HG03460 (cell line): ENCODE results near the gene MAP3K6.

Experiments
- ATAC-seq: cut with Tn5 transposase; IDR thresholded peaks from one replicate; pipeline ENCODE4 v1.9.1; 2021; ENCODE audit not compliant: unreplicated experiment

MAP3K6 gene

DNA sequence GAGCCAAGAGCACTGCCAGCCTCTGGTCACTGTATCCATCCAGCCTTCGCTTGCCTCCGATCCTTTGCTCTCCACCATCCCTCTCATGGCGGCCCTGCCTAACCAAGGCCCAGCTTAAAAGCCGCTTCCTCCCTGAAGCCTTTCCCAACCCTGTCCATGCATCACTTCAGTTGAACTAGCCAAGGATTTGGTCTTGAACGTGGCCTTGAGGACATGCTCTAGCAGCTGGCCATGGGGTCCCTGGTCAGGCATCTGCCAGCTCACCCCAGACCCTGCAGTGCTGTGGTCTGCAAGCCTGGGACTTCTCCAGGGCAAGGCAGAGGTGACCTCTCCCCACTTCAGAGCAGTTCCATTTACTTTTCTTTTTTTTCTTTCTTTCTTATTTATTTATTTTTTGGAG is 30.0 kb downstream of the MAP3K6 start:
- ATAC-seq = no peak

DNA sequence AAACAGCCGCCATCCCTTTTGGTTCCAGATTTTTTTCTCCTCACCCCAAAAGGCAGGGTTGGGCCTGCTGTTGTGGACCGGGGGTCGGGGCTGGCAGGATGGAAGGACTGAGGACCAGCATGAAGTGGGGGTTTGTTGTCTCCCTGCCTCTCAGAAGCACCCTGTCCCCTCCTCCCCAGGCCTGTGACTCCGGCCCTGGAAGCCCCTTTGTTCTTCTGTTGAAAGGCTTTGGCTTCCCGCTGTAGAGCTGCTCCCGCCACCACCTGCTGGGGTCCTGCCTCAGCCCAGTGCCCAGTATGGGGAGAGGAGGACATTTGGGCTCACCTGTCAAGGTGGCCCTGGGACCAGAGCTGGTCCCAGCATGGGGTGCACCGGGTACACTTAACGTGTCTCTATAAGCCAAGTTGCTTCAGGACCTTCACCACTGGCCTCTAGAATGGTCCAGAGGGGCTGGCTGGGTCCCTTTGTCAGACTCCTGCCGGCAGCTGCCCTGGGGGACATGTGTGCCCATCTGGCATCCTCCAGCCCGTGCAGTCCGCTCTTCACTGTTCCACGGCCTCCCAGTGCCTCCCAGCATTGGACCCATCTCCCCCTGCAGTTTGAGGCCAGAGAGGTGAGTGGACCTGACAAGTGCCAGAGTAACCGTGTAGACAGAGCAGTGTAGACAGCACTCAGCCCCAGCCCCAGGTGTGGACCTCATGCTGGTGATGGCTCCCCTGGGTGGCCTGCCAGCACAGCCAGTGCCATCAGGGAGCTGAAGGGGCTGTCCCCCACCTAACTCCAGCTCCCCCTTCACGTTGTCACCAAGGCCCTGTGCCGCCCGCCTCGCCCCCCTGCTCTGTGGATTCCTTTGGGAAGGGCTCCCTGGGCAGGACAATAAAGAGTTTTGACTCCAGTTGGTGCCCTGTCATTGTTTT is 31.0 kb downstream of the MAP3K6 start:
- no peak for ATAC-seq

DNA sequence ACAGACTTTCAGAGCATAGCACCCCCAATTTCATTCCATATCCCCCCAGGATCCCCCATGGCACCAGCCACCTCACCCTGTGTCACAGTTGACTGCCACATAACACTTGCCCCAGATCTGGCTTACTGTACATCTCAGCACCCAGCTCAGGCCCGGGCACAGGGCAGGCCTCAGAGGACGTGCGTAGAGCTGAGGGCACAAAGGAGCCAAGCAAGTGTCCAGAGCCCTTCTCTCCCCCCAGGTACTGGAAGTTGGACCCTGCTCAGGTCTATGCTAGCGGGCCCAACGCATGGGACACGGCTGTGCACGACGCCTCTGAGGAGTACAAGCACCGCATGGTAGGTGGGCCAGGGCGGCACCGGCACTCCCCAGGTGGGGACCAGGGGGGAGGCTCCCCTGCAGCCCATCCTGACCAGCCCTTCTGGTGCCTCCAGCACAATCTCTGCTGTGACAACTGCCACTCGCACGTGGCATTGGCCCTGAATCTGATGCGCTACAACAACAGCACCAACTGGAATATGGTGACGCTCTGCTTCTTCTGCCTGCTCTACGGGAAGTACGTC is 33.0 kb downstream of the MAP3K6 start:
- no peak for ATAC-seq

- ATAC-seq = no peak
Measured at GRCh38 chr1:27332536-27333281, 34.1 kb downstream of the MAP3K6 start.

- no peak for ATAC-seq
Measured at GRCh38 chr1:27331922-27332321, 34.8 kb downstream of the MAP3K6 start.

DNA sequence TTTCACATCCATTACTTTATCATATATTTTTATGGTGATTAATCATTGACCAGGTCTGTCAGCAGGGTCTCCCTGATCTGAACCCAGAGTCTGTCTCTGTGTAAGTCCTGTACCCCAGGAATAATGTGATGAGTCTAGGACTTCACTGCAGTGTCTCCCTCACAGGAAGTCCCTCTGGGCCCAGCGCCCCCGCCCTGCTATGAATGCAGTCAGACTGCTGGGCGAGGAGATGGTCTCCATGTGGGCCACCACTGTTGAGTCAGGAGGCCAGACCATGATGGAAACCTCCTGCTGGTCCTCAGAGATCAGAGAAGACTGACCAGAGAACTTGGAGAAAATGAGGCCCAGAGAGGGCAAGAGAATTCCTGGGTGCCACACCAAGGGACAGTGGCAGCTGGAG is 35.3 kb downstream of the MAP3K6 start:
- no peak for ATAC-seq

GRCh38 chr1:27330786-27331185 is 36.0 kb downstream of the MAP3K6 start:
- no peak for ATAC-seq

GRCh38 chr1:27327964-27328363 is 38.8 kb downstream of the MAP3K6 start:
- no peak for ATAC-seq

- no peak for ATAC-seq
Measured at GRCh38 chr1:27325286-27325685, 41.5 kb downstream of the MAP3K6 start.

DNA sequence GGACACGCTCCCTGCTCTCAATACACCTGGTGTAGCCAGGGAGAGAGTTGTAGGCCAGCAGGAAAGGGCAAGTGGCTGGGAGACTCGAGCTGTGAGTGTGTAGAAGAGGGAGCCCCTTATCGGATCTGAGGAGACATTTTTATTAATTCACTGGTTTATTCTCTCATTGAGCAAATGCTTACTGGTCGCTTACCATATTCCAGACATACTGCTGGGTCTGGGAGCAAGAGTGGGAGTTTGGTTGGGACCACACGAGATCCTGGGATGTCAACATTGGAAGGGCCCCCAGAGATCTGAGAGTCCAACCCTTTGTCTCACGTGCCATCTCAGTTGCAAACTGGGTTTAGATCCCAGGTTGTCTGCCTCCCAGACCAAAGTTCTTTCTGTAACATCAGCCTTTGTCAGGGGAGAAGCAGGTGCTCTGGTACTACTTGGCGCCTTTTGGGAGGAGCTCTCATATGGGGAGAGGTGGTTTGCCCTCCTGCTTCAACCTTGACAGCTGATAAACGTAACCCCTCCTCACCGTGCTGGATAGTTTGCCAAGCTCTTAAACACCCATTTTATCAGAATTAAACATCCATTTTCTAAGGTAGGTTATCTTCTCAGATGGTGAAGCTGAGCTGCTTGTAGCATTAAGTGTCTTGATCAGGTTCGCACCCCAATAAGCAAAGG is 44.1 kb downstream of the MAP3K6 start:
- ATAC-seq = no peak

DNA sequence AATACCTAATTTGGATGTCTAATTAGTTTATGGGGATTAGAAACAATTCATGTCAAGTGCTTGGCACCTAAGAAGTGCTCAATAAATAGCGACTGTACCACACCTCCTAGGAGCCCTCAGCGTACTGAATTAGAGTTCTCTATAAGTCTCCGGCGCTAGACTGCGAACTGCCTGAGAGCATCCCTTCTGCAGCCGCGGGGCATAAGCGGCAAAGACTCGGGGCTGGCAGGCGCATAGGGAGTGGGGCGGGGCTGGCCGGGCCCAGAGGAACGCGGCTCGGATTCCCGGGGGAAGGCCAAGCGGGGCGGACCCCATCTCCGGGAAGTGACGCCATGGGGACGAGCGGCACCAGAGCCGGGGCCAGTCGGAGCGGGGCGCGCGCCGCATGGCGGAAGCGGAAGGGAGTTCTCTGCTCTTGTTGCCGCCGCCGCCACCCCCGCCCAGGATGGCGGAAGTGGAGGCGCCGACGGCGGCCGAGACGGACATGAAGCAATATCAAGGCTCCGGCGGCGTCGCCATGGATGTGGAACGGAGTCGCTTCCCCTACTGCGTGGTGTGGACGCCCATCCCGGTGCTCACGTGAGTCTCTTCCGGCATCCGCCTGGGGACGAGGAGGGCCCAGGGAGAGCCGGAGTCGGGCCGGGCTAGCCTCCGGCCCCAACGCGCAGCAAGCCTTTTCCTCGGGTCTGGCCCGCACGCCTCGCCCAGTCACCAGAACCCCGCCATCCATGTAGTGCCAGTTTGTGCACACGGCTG is 44.8 kb downstream of the MAP3K6 start, which contains the start of gene TMEM222:
Gene TMEM222, plus strand, starts transcription at position 351 of the 756 bp plus-strand sequence. Its CDS starts 35 bp downstream, at position 386.
- ATAC-seq = peak; percentile 92

- no peak for ATAC-seq
Measured at GRCh38 chr1:27318596-27318995, 48.2 kb downstream of the MAP3K6 start.

- ATAC-seq = no peak
Measured at GRCh38 chr1:27318136-27318535, 48.6 kb downstream of the MAP3K6 start.

GRCh38 chr1:27316860-27317259 is 49.9 kb downstream of the MAP3K6 start:
- no peak for ATAC-seq

GRCh38 chr1:27314737-27315136 is 52.0 kb downstream of the MAP3K6 start:
- no peak for ATAC-seq

DNA sequence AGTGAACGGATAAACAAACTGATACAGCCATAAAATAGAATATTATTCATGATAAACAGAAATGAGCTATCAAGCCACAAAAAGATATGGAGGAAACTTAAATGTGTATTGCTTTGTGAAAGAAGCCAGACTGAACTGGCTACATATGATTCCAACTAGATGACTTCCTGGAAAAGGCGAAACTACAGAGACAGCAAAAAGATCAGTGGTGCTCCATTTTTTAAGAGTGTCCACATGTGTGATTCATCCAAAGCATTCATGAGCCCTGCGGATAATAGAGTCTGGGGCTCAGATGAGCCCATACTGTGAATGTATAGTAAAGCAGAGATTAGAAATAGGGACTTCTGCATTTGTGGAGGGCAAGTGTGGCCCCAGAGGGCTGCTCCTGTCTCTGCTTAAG is 52.6 kb downstream of the MAP3K6 start:
- ATAC-seq = no peak

DNA sequence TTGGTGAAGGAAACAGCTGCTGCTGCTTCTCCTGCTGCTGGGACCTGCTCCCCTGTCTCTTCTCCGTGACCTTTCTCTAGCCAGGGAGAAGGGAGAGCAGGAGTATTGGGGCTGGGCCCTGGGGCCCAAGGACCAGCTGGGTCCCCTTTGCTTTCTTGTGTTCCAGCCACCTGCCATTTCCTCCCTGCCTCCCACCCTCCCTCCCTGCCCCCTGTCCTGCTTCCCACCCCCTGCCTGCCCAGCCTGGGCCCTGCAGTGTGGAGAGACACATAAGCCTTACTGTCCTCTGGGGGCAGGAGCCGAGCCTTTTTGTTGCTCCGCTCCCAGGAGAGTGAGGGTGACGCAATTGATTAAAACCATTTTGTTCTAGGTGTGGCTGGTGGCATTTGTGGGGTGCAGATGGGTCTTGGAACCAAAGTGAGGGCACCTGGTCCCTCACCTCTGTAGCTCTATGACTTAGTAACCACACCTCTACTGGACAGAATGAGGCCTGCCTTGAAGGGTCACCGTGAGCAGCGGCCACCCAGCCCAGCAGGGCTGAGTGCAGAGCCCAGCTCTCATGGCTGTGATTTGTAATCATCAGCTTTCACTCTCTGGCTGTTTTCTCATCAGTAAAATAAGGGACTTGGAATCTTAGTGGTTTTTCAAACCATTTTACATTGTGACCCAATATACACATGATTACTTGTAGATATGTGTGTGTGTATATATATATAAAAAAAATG is 58.7 kb downstream of the MAP3K6 start:
- no peak for ATAC-seq

- no peak for ATAC-seq
Measured at GRCh38 chr1:27306892-27307761, 59.6 kb downstream of the MAP3K6 start.

GRCh38 chr1:27306071-27306470 is 60.7 kb downstream of the MAP3K6 start:
- no peak for ATAC-seq
